ENCODE results near the gene AFAP1L2.

Gene AFAP1L2

GRCh38 chr10:114388275-114388674 lies 16.0 kb downstream of the AFAP1L2 start:
- ATAC-seq (peak; percentile 79), DNase-seq (peak; percentile 20)

GRCh38 chr10:114387784-114388183 lies 16.5 kb downstream of the AFAP1L2 start:
- no peak for ATAC-seq
- no peak for DNase-seq

GRCh38 chr10:114386452-114386851 lies 17.9 kb downstream of the AFAP1L2 start:
- DNase-seq (no peak), ATAC-seq (no peak)

- DNase-seq = no peak
- no peak for ATAC-seq
Observed at GRCh38 chr10:114385557-114385956, 18.7 kb downstream of the AFAP1L2 start.

GRCh38 chr10:114384601-114385000 lies 19.7 kb downstream of the AFAP1L2 start:
- no peak for ATAC-seq
- DNase-seq = no peak

- DNase-seq (no peak), ATAC-seq (no peak)
Observed at GRCh38 chr10:114384181-114384580, 20.1 kb downstream of the AFAP1L2 start.

- ATAC-seq (no peak), DNase-seq (no peak)
Observed at GRCh38 chr10:114380797-114381196, 23.5 kb downstream of the AFAP1L2 start.

- no peak for DNase-seq
- no peak for ATAC-seq
Observed at GRCh38 chr10:114380060-114380459, 24.2 kb downstream of the AFAP1L2 start.

- DNase-seq = no peak
- ATAC-seq = no peak
Observed at GRCh38 chr10:114379631-114380041, 24.7 kb downstream of the AFAP1L2 start.

GRCh38 chr10:114376523-114376922 lies 27.8 kb downstream of the AFAP1L2 start:
- ATAC-seq = no peak
- DNase-seq = no peak

- ATAC-seq = no peak
- no peak for DNase-seq
Observed at GRCh38 chr10:114375047-114375446, 29.3 kb downstream of the AFAP1L2 start.

GRCh38 chr10:114374053-114374791 lies 30.1 kb downstream of the AFAP1L2 start:
- no peak for DNase-seq

GRCh38 chr10:114373631-114374030 lies 30.7 kb downstream of the AFAP1L2 start:
- ATAC-seq = no peak
- no peak for DNase-seq

More at GRCh38 chr10:114374053-114374791, 30.1 kb downstream of the AFAP1L2 start:
- ATAC-seq = no peak

GRCh38 chr10:114372995-114373394 lies 31.3 kb downstream of the AFAP1L2 start:
- ATAC-seq (no peak), DNase-seq (no peak)

GRCh38 chr10:114372179-114372578 lies 32.1 kb downstream of the AFAP1L2 start:
- DNase-seq (no peak), ATAC-seq (no peak)

- no peak for ATAC-seq
- DNase-seq = no peak
Observed at GRCh38 chr10:114370966-114371365, 33.3 kb downstream of the AFAP1L2 start.

- ATAC-seq = no peak
- DNase-seq = no peak
Observed at GRCh38 chr10:114370199-114370598, 34.1 kb downstream of the AFAP1L2 start.

GRCh38 chr10:114368057-114368391 lies 36.3 kb downstream of the AFAP1L2 start:
- no peak for DNase-seq
- ATAC-seq = no peak

GRCh38 chr10:114367351-114368056 lies 36.8 kb downstream of the AFAP1L2 start:
- no peak for ATAC-seq
- no peak for DNase-seq

- DNase-seq (no peak), ATAC-seq (no peak)
Observed at GRCh38 chr10:114364726-114365125, 39.6 kb downstream of the AFAP1L2 start.

GRCh38 chr10:114363745-114364454 lies 40.4 kb downstream of the AFAP1L2 start:
- ATAC-seq = no peak

GRCh38 chr10:114362826-114363355 lies 41.4 kb downstream of the AFAP1L2 start:
- ATAC-seq (no peak), DNase-seq (no peak)

More at GRCh38 chr10:114363745-114364454, 40.4 kb downstream of the AFAP1L2 start:
- DNase-seq = no peak

GRCh38 chr10:114359953-114360345 lies 44.4 kb downstream of the AFAP1L2 start:
- ATAC-seq (no peak), DNase-seq (no peak)
